ENCODE results near the gene IZUMO3. TPM values are rescaled to one million over a fixed set of nuclear protein-coding genes. Genes with fewer than 3 reads are reported as not detected.

IZUMO3 gene, protein sequence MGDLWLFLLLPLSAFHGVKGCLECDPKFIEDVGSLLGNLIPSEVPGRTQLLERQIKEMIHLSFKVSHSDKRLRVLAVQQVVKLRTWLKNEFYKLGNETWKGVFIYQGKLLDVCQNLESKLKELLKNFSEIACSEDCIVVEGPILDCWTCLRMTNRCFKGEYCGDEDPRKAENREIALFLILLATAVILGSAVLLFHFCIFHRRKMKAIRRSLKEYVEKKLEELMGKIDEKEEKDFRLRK
- total RNA-seq, result not detected

DNA sequence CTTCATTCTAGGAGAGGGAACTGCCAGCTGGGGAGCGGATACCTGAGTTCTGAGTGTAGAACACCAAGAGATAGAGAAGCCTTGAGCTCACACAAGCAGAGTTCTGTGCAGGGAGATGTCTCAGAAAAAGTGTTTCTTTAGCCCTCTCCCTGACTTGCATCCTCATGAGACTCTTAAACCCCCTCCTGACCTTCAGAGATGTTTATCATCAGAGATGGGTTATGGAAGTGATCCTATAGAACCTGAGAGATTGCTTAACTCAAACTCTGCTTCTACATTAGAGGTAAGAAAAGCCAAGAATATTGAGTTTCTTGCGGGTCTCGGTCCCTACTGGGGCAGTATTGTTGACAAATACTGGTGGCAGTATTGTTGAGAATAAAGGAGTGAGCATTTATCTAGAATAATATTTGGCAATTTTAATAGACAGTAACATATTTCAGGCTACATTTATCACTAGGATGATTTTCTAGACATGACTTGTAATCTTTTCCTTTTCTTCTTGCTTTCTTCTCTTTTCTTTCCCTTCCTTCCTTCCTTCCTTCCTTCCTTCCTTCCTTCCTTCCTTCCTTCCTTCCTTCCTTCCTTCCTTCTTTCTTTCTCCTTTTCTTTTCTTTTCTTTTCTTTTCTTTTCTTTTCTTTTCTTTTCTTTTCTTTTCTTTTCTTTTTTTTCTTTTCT lies at the start of gene IZUMO3:
TSS of gene IZUMO3 (minus strand) at position 51 of the 676 bp plus-strand sequence. CDS start 248 bp downstream, outside the sequence.
- Histone ChIP-seq H3K27ac (no peak within 1 kb of the TSS), H3K27me3 (no peaks in the 10 kb centered on the region), H3K9me3 (no peaks in the 10 kb centered on the region), H3K4me1 (no peaks in the 10 kb centered on the region), H3K4me3 (no peak within 1 kb of the TSS), H3K36me3 (no peaks in the 10 kb centered on the region)
- no peak for DNase-seq (ENCODE audit: extremely low spot score in 2 of 2)
- intact Hi-C loops (cut with DNase I), result no loop called here
- TF ChIP-seq POLR2A (IDR thresholded peaks at IDR 0.05), result no peak
- TF ChIP-seq, protein P1, sequence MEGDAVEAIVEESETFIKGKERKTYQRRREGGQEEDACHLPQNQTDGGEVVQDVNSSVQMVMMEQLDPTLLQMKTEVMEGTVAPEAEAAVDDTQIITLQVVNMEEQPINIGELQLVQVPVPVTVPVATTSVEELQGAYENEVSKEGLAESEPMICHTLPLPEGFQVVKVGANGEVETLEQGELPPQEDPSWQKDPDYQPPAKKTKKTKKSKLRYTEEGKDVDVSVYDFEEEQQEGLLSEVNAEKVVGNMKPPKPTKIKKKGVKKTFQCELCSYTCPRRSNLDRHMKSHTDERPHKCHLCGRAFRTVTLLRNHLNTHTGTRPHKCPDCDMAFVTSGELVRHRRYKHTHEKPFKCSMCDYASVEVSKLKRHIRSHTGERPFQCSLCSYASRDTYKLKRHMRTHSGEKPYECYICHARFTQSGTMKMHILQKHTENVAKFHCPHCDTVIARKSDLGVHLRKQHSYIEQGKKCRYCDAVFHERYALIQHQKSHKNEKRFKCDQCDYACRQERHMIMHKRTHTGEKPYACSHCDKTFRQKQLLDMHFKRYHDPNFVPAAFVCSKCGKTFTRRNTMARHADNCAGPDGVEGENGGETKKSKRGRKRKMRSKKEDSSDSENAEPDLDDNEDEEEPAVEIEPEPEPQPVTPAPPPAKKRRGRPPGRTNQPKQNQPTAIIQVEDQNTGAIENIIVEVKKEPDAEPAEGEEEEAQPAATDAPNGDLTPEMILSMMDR (IDR thresholded peaks at IDR 0.05), result no peak
- TF ChIP-seq POLR2AphosphoS5 (IDR thresholded peaks at IDR 0.05; ENCODE audit: insufficient read depth in 1 of 2, low read depth in 1 of 2), result no peak

DNA sequence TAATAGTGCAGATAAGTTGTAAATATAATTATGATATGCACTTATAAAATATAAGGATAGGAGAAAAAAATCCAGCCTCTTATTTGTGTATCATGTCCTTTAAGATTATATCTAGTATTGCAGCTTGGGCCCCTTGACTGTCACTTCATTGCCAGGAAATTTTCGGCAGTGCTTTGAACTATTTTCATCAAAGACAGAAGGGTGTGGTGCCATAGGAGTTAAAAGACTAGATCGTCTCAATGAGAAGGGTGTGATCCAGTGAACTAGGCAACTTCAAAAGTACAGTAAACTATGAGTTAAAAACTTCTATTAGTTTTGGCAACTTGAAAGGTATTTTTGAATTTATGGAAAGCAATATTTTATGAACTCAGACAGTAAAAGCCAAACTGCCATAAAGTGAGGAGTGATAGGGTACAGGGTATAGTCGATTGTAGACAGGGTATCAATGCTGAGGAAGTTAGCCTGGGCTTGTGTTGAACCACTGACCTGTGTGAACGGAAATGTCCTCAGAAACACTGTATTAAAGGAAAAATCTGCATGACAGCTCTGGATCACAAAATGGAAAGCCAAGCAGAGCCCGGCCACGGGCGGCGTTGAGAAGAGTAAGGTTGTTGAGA lies 48.6 kb upstream of the IZUMO3 start:
- Histone ChIP-seq H3K4me1 (no peaks in the 10 kb centered on the region), H3K4me3 (no peak overlapping the region), H3K27ac (no peak overlapping the region), H3K9me3 (no peaks in the 10 kb centered on the region), H3K27me3 (no peaks in the 10 kb centered on the region), H3K36me3 (no peaks in the 10 kb centered on the region)
- intact Hi-C loops (cut with DNase I), result no loop called here
- DNase-seq (ENCODE audit: extremely low spot score in 2 of 2), result no peak
- TF ChIP-seq POLR2A (IDR thresholded peaks at IDR 0.05) (no peak), POLR2AphosphoS5 (IDR thresholded peaks at IDR 0.05; ENCODE audit: insufficient read depth in 1 of 2, low read depth in 1 of 2) (no peak)
- TF ChIP-seq, protein P1 (IDR thresholded peaks at IDR 0.05), result no peak

DNA sequence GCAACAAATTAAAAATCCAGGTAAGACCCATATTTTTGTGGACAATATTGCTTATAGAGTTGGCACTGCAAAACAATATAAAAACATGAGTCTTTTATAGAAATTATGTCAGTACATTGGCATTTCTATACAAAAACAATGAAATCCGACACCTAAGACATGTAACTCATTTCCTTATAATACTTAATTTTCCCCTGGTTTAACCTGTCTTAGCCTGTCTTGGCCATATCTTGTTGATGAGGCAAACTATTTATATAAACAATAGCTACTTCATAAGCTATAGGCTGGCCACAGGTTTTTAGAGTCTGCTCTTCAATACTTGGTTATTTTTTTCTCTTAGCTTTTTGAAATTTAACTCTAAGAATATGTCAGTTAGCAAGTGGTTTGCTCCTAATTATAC lies 44.7 kb upstream of the IZUMO3 start:
- TF ChIP-seq, protein P1 (IDR thresholded peaks at IDR 0.05), result no peak
- TF ChIP-seq POLR2AphosphoS5 (IDR thresholded peaks at IDR 0.05; ENCODE audit: insufficient read depth in 1 of 2, low read depth in 1 of 2), result no peak
- TF ChIP-seq POLR2A (IDR thresholded peaks at IDR 0.05), result no peak
- no peak overlapping the region for H3K4me3 ChIP-seq
- no peak for DNase-seq (ENCODE audit: extremely low spot score in 2 of 2)
- no peaks in the 10 kb centered on the region for H3K4me1 ChIP-seq
- no peaks in the 10 kb centered on the region for H3K36me3 ChIP-seq
- no peak overlapping the region for H3K27ac ChIP-seq
- H3K27me3 ChIP-seq, result no peaks in the 10 kb centered on the region
- intact Hi-C loops (cut with DNase I), result no loop called here
- H3K9me3 ChIP-seq, result no peaks in the 10 kb centered on the region

DNA sequence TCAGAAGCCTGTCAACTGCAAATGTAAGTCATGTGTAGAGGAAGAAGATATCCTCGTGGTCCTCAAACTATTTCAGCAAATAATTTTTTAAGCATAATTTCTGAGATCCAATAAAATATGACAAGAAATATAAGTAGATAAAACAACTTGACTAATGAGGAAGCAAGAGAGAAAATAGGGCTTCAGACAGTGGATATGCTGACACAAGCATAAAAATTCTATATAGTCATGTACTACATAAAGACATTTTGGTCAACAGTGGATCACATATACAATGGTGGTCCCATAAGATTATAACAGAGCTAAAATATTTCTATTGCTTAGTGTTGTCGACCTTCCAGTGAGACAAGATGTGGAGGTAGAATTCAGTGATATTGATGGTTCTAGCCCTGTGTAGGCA lies 42.2 kb upstream of the IZUMO3 start:
- intact Hi-C loops (cut with DNase I), result no loop called here
- no peaks in the 10 kb centered on the region for H3K4me1 ChIP-seq
- TF ChIP-seq, protein P1 (IDR thresholded peaks at IDR 0.05), result no peak
- TF ChIP-seq POLR2AphosphoS5 (IDR thresholded peaks at IDR 0.05; ENCODE audit: insufficient read depth in 1 of 2, low read depth in 1 of 2), result no peak
- TF ChIP-seq POLR2A (IDR thresholded peaks at IDR 0.05), result no peak
- H3K27ac ChIP-seq, result no peak overlapping the region
- H3K27me3 ChIP-seq, result no peaks in the 10 kb centered on the region
- no peaks in the 10 kb centered on the region for H3K36me3 ChIP-seq
- no peaks in the 10 kb centered on the region for H3K9me3 ChIP-seq
- H3K4me3 ChIP-seq, result no peak overlapping the region
- no peak for DNase-seq (ENCODE audit: extremely low spot score in 2 of 2)
